ENCODE data around the gene HOXA1. TPM values are rescaled to one million over a fixed set of nuclear protein-coding genes. Genes with fewer than 3 reads are reported as not detected.
A peak's percentile ranks its signal among the peaks of the same experiment; 100 is the strongest.

HOXA1 gene
- total and polyA plus RNA-seq, 2 of the 4 experiments (the other 2 are of a cell fraction): 0.54 to 1.8 TPM

DNA sequence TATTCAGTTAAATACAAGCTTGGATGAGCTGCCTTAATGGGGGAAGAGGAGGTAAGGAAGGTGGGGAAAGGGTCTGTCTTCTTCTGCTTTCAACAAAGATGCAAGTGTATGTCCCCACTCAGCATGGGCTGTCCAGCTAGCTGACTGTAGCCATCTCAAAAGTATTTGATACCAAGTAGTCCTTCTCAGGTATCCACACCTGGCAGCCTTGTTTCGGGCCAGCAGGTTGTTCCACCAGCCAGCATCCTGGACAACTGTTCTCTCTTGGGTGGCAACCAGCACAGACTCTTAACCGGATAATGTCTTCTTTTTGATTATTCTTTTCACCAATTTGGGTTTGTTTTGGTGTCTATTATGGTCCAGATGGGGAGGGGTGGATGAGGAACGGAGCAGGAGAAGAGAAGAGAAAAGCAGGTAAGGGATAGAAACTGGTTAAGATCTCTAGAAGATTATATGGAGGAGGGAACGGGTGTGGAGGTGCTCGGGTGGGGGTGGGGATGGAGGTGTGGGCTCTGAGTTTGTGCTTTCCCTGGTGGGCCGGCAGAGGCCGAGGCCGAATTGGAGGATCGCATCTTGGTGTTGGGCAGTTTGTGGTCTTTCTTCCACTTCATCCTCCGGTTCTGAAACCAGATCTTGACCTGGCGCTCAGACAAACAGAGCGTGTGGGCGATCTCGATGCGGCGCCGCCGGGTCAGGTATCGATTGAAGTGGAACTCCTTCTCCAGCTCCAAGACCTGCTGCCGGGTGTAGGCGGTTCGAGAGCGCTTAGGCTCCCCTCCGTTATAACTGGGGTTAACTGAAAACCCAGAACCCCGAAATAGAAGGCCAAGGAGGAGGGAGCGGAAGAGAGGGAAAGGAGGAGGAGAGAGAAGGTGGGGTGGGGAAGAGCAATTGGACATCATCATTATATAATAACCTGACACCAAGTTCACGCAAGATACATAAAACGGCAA is 33.3 kb upstream of the HOXA1 start:
- Histone ChIP-seq H2BK120ac (ENCODE audit: low read depth, low read length) (peak overlapping the region; percentile 58), H3K9me1 (ENCODE audit: insufficient read depth, low read length) (peaks cover 15% of the 10 kb centered on the region), H4K5ac (ENCODE audit: low read depth, low read length) (peak overlapping the region; percentile 27), H3K18ac (ENCODE audit: low read depth, low read length) (peak overlapping the region; percentile 32), H2BK15ac (ENCODE audit: low read depth, low read length) (peak overlapping the region; percentile 33; the same call in 2 of the 3 replicates), H4K8ac (ENCODE audit: low read depth in 2 of 2, low read length in 2 of 2) (peak overlapping the region; percentile 45; a peak in 2 of 4 replicates), H3K36me3 (ENCODE audit: control insufficient read depth, insufficient read depth, low read length) (peaks cover 3% of the 10 kb centered on the region; the same call in 1 of the 2 replicates), H3K4me2 (ENCODE audit: low read depth, low read length) (peak overlapping the region; percentile 84), H2BK5ac (ENCODE audit: low read depth, low read length, poor library complexity, severe bottlenecking) (no peak overlapping the region), H2AK5ac (ENCODE audit: low read depth, low read length) (no peak overlapping the region; the same call in 1 of the 2 replicates), H3K27ac (ENCODE audit: insufficient read depth, low read length) (peak overlapping the region; percentile 41), H2AK9ac (replicated peaks; ENCODE audit: low read depth, low read length, poor library complexity) (no peak overlapping the region), H3K4me3 (ENCODE audit: insufficient read depth, low read depth, low read length) (peak overlapping the region; percentile 76), H4K91ac (ENCODE audit: insufficient read depth, low read depth, low read length) (peak overlapping the region; percentile 48), H3K9ac (ENCODE audit: low read depth, low read length) (peak overlapping the region; percentile 37), H3K4me1 (ENCODE audit: control insufficient read depth, insufficient read depth, low read length) (peaks cover 29% of the 10 kb centered on the region), H3K27me3 (ENCODE audit: control insufficient read depth, insufficient read depth, low read length) (no peaks in the 10 kb centered on the region), H3K56ac (ENCODE audit: extremely low read depth, insufficient read depth, low read length) (0 out of 2 replicates have a peak overlapping the region, but pooled peaks have one; percentile 22), H2AFZ (replicated peaks; ENCODE audit: low read length, poor library complexity) (peak overlapping the region; percentile 24), H3K23ac (ENCODE audit: low read depth, low read length) (peak overlapping the region; percentile 94), H4K20me1 (ENCODE audit: insufficient read depth, low read length) (no peaks in the 10 kb centered on the region), H3K14ac (replicated peaks; ENCODE audit: low read depth, low read length) (peak overlapping the region; percentile 52; the same call in 1 of the 2 replicates), H3K9me3 (ENCODE audit: control insufficient read depth, insufficient read depth, low read length) (no peaks in the 10 kb centered on the region), H2BK20ac (ENCODE audit: low read depth, low read length) (0 out of 2 replicates have a peak overlapping the region, but pooled peaks have one; percentile 21), H3K4ac (ENCODE audit: low read depth, low read length) (peak overlapping the region; percentile 49), H3K79me1 (ENCODE audit: low read depth in 1 of 2, low read length in 2 of 2) (peaks cover 29 to 50% of the 10 kb centered on the region in 2 experiments)
- no TSS peak for BruUV-seq (replicated peaks)
- CTCF ChIA-PET: interaction anchor here (1.0 kb wide), 1 partner anchor 18 kb away, joined by 4 read pairs; no protein-coding TSS in a partner anchor
- in situ Hi-C loops (cut with MboI; ENCODE audit: low sequenced_read_pairs): no loop called here
- dilution Hi-C loops (cut with HindIII; ENCODE audit: low sequenced_read_pairs, unreplicated experiment): no loop called here
- POLR2A ChIA-PET (ENCODE audit: unreplicated experiment): no interaction called here
- 13% methylated on average over 5 of the region's 28 CpGs; no CpG with 5 or more reads in 1 of the 2 experiments for WGBS, 2 experiments (ENCODE audit: extremely low coverage in 2 of 2, insufficient read length in 1 of 2)
- DNase-seq (no peak), ATAC-seq (ENCODE audit: low read depth) (no peak)
- intact Hi-C loops (cut with micrococcal nuclease): loop anchor here (2.0 kb wide), 1 partner anchor 32 kb away; no protein-coding TSS in a partner anchor
- no peak for TF ChIP-seq BHLHE40 (IDR thresholded peaks at IDR 0.05; ENCODE audit: low read depth, low read length)
- TF ChIP-seq, protein P1, sequence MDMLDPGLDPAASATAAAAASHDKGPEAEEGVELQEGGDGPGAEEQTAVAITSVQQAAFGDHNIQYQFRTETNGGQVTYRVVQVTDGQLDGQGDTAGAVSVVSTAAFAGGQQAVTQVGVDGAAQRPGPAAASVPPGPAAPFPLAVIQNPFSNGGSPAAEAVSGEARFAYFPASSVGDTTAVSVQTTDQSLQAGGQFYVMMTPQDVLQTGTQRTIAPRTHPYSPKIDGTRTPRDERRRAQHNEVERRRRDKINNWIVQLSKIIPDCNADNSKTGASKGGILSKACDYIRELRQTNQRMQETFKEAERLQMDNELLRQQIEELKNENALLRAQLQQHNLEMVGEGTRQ (IDR thresholded peaks at IDR 0.05; ENCODE audit: low read depth, low read length): no peak
- no peak for TF ChIP-seq RAD21 (IDR thresholded peaks at IDR 0.05; ENCODE audit: low read length)

All from IMR-90 (cell line).